Stimulated activated CD8-positive, alpha-beta memory T cell treated with anti-CD3 and anti-CD28 coated beads, Interleukin-12 subunit alpha, Interleukin-12 subunit beta, amount 100 ng/mL, for 24 hours (primary cell): Measurements from ENCODE around the gene TBCEL.
"Not testable (repeated sequence)": the region's sequence is repeated elsewhere in the genome, so short reads cannot be mapped to it uniquely, and the experiment has no call there.

Experiments used
- DNase-seq: peaks from one replicate; pipeline ENCODE4 v3.0.0-alpha.2; 2020; ENCODE audit errors: extremely low read depth

TBCEL gene

DNA sequence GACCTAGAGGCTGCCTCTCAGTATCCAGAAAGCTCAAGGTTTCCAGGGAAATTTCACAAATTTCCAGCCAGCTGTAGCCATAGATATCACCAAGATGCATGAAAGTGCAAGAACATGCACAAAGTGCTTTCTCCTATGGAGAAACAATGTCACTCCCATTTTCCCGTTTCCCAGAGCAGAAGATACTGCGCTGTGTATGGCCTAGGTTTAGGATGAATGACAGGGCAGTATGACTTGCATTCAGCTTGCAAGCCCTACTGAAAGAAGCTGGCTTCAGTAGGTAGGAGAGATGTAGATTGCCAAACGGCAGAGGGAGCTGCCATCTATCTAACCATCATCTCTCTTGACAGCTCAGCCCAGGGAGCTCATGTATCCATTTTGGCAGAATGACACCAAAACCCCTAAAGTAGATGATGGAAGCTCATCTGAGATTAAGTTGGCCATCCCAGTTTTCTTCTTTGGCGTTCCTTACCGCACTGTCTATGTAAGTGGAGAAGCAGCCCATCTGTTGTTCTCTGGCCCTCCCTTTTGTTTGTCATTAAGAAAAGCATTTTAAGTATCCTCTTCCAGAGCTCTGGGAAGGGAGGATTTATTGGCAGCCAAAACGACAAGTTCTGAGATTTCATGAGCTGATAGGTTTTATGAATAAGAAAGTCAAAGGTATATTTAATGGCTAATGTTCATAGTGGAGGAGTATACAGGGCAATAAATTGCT lies 81.7 kb downstream of the TBCEL start:
- no peak for DNase-seq

- DNase-seq = no peak
Measured at GRCh38 chr11:121106812-121107211, 82.9 kb downstream of the TBCEL start.

- no peak for DNase-seq
Measured at GRCh38 chr11:121108413-121108812, 84.5 kb downstream of the TBCEL start.

DNA sequence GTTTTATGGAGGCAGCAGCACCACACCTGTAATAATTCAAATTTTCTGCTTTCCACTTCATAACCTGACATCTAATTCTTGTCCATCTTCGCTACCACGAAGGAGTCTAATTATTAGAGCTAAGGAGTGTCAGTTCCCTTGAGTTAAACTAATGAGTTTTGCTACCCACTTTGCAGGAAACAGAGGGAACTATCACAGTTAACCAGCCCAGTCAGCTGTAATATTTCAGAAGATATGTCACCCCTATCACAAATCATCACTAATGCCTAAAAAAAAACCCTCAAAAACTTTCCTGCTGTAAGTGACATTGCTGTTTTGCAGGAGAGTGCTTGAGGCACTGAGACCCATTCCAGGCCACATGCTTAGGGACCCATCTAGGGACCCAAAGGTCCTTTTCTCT lies 85.6 kb downstream of the TBCEL start:
- DNase-seq = no peak

DNA sequence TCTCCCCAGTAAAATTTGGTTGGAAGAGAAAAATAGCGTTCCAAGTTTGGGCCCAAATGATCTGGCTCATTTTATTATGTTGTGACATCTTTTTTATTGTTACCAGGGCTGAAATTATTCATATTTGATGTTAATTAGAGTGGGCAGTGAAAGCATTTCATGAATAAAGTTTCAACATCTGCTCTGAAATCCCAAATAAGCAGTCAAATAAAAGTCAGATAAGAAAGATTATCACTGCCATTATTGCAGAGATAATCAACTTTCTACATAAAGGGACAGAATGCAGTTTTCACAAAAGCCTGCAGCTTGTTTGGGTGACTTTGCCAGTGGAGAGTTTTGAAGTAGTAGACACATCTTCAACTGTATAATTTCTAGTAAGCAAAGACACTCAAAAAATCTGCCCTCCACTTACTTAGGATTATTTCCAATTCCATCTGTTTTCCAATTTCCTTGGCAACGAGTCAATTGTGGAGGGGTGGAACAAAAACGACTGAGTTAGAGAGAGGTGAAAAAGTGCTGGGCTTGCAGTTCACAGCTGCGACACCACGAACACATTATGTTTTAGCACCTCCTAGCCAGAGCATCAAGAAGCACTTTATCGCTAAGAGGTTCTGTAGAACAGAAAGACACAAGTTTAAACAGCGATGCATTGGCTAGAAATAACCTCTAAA lies 86.1 kb downstream of the TBCEL start:
- no peak for DNase-seq

DNA sequence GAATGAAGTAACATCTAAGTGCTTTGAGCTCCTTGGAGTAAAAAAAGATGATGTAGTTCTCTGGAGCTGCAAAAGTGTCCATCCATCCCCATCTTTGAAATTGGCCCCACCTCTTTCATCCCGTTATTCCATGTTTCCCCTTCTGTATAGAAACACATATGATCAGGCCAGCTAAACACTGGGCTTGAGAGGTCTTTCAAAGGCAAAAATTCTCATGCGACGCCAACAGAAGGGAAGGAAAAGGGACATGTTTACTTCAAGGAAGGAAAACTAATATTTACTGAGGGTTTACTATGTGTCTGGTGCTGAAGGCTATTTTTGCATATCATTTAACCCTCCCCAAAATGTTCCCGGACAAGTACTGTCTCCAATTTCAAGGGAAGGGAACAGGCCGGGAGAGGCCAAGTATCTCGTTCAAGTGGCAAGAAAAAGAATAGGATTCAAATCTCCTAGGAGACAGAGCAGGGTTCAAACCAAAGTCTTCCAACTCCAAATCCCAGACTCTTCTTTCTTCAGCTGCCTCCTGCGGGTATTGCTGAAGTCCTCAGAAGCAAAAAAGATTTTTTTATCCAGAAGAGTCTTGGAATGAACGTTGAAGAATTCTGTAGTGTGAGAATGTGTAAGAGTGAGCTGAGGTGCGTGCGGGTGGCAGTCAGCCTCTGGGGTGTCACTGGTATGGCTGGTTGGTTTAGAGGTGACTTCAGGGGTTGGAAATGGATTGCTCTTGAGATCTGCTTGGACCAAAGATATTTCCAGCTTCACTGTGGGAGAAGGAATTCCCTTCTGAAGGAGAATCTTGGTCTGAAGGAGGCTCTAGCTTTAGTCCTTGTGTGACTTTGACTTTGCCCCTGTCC lies 87.2 kb downstream of the TBCEL start:
- no peak for DNase-seq

GRCh38 chr11:121112498-121113455 lies 88.9 kb downstream of the TBCEL start:
- no peak for DNase-seq

GRCh38 chr11:121113611-121114010 lies 89.7 kb downstream of the TBCEL start:
- no peak for DNase-seq

DNA sequence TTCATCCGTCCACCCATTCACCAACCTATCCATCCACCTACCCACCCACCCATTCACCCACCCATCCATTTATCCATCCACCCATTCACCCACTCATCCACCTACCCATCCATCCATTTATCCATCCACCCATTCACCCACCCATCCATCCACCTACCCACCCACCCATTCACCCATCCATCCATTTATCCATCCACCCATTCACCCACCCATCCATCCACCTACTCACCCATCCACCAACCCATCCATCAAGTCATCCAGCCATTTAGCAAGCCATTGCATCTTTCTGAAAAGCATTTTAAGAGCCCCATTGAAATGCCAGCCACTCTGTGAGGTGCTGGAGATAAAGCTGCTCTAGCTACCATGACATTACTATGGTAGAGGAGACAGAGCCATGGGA lies 91.1 kb downstream of the TBCEL start:
- not testable (repeated sequence) for DNase-seq

GRCh38 chr11:121117788-121118187 lies 93.9 kb downstream of the TBCEL start:
- no peak for DNase-seq

DNA sequence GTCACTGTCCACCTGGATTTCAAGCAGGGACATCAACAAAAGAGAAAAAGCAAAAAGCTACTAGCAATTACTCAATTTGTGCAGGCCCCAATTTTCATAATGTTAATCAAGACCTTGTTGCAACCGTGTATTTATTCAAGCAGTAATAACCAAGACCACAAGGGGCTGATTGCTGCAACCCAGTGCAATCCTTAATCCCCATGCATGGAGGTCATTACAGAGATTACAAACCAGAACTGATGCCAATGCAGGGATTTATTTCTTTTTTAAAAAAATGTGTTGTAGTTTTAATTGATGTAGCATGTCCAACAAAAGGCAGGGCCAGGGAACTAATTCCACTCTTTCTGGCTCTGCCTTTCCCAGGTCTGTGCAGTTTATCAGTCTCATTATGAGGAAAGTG lies 95.5 kb downstream of the TBCEL start:
- DNase-seq = no peak

- DNase-seq = no peak
Measured at GRCh38 chr11:121122328-121122727, 98.4 kb downstream of the TBCEL start.

GRCh38 chr11:121123496-121124069 lies 99.7 kb downstream of the TBCEL start:
- no peak for DNase-seq

GRCh38 chr11:121127809-121128208 lies 103.9 kb downstream of the TBCEL start:
- DNase-seq = no peak

DNA sequence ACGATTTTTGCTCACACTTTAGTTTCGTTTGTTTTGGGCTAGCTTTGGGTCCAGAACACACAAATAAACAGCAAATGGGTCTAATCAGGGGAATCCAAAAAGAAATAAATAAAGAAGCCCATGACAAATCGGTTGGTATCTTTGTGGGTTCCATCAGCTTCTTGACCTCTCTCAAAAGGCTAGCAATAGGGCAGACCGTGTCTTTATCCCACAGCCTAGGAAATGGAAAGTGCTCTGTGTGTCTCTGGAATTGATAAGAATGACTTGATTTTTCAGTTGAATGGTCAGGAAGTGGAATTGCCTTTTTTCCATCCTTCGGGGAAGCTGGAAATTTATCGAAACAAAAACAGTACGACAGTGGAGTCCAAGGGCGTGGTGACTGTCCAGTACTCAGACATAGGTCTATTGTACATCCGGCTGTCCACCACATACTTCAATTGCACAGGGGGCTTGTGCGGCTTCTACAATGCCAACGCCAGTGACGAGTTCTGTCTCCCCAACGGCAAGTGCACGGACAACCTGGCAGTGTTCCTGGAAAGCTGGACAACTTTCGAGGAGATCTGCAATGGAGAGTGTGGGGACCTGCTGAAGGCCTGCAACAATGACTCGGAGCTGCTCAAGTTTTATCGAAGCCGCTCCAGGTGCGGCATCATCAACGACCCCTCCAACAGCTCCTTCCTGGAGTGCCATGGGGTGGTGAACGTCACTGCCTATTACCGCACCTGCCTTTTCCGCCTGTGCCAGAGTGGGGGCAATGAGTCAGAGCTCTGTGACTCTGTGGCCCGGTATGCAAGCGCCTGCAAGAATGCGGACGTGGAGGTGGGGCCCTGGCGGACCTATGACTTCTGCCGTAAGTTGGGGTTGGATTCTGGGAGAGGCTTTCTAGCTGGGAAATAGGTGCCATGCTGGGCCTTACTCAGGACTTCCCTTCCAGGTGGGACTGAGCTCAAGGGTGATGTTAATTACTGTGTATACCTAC lies 105.7 kb downstream of the TBCEL start:
- no peak for DNase-seq

DNA sequence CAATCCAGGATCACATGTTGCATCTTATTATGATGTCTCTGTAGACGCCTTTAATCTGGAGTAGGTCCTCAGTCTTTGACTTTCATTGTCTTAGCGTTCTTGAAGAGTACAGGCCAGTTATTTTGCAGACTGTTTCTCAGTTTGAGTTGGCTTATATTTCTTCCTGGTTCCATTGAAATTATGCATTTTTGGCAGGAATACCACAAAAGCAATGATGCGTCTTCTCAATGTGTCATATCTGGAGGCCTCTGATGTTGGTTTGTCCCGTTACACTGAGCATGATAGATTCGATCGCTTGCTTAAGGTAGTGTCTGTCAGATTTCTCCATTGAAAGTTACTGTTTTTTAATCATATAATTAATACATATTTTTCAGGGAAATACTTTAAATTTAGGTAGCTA lies 107.8 kb downstream of the TBCEL start:
- DNase-seq = no peak

DNA sequence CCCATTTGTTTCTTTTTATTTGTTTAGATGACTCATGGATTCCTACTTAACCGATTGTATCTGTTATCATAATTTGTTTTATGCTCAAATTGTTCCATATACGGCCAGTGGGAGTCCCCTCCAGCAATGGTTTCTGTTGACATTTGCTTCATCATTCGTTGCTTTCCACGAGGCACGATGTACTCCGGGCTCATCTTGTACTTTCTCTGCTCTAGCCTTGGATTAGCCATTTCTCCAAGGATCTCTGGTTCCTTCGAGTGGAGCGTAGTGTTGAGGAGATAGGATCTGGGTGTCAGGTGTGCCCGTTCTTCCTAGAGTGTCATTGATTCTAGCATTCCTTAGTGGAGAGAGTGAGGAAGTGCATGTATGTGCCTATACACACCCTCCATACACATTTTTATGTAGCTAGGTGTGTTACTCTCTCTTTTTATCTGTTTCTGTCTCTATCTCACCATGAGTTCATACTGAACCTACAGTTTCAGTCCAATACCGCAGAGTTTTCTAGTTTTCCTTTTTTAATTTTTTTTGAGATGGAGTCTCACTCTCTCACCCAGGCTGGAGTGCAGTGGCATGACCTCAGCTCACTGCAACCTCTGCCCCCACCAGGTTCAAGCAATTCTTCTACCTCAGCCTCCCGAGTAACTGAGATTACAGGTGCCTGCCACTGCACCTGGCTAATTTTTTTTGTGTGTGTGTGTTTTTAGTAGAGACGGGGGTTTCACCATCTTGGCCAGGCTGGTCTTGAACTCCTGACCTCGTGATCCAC lies 108.5 kb downstream of the TBCEL start:
- no peak for DNase-seq

GRCh38 chr11:121134741-121135312 lies 110.9 kb downstream of the TBCEL start:
- DNase-seq = no peak

- no peak for DNase-seq
Measured at GRCh38 chr11:121137005-121137404, 113.1 kb downstream of the TBCEL start.
